ENCODE measurements around the gene CACNA2D4. TPM values are rescaled to one million over a fixed set of nuclear protein-coding genes. Genes with fewer than 3 reads are reported as not detected.

Gene CACNA2D4
- total and polyA plus RNA-seq, 12 donors, result 0.54 to 9.1 (median 3.1) TPM

GRCh38 chr12:1872001-1872400 lies 46.5 kb downstream of the CACNA2D4 start:
- no peaks in the 10 kb centered on the region for H3K4me1 ChIP-seq (replicated peaks in 1 of 2)
- DNase-seq, result peak in 1 of 7 donors; percentile 14
- no peak overlapping the region for H3K4me3 ChIP-seq
- H3K27me3 ChIP-seq, result no peaks in the 10 kb centered on the region
- no peaks in the 10 kb centered on the region for H3K36me3 ChIP-seq (replicated peaks in 1 of 2)
- 74 to 90% (median 86%) methylated on average over 6 of the region's 6 CpGs for WGBS, 4 donors
- intact Hi-C loops (cut with DNase I), result no loop called here
- H3K9me3 ChIP-seq (replicated peaks in 1 of 3), result no peaks in the 10 kb centered on the region
- TF ChIP-seq POLR2A (IDR thresholded peaks at IDR 0.05) (no peak), CTCF (IDR thresholded peaks at IDR 0.05) (no peak)
- no peak overlapping the region for H3K27ac ChIP-seq

- H3K27me3 ChIP-seq, result no peaks in the 10 kb centered on the region
- WGBS, 4 donors, result 77 to 84% (median 81%) methylated on average over 24 of the region's 24 CpGs
- H3K4me1 ChIP-seq (replicated peaks in 1 of 2), result no peaks in the 10 kb centered on the region
- no peaks in the 10 kb centered on the region for H3K36me3 ChIP-seq (replicated peaks in 1 of 2)
- DNase-seq, result peak in 1 of 7 donors; percentile 25
- no peak overlapping the region for H3K27ac ChIP-seq
- intact Hi-C loops (cut with DNase I), result no loop called here
- no peaks in the 10 kb centered on the region for H3K9me3 ChIP-seq (replicated peaks in 1 of 3)
- no peak overlapping the region for H3K4me3 ChIP-seq
- TF ChIP-seq POLR2A (IDR thresholded peaks at IDR 0.05), result no peak
- no peak for TF ChIP-seq CTCF (IDR thresholded peaks at IDR 0.05)
These were observed 47.2 kb downstream of the CACNA2D4 start for GRCh38 chr12:1870998-1871917.

- Histone ChIP-seq H3K36me3 (replicated peaks in 1 of 2) (no peaks in the 10 kb centered on the region), H3K27ac (no peak overlapping the region), H3K9me3 (replicated peaks in 1 of 3) (no peaks in the 10 kb centered on the region), H3K4me3 (no peak overlapping the region), H3K27me3 (peaks cover 8% of the 10 kb centered on the region), H3K4me1 (replicated peaks in 1 of 2) (no peaks in the 10 kb centered on the region)
- WGBS, 4 donors, result 65 to 73% (median 70%) methylated on average over 7 of the region's 7 CpGs
- intact Hi-C loops (cut with DNase I), result no loop called here
- peak in 1 of 7 donors; percentile 28 for DNase-seq
- TF ChIP-seq CTCF (IDR thresholded peaks at IDR 0.05) (no peak), POLR2A (IDR thresholded peaks at IDR 0.05) (no peak)
These were observed 48.4 kb downstream of the CACNA2D4 start for GRCh38 chr12:1870086-1870485.

GRCh38 chr12:1869145-1869544 lies 49.3 kb downstream of the CACNA2D4 start:
- Histone ChIP-seq H3K36me3 (replicated peaks in 1 of 2) (no peaks in the 10 kb centered on the region), H3K9me3 (replicated peaks in 1 of 3) (no peaks in the 10 kb centered on the region), H3K4me1 (replicated peaks in 1 of 2) (no peaks in the 10 kb centered on the region), H3K27me3 (peaks cover 16% of the 10 kb centered on the region), H3K4me3 (no peak overlapping the region), H3K27ac (no peak overlapping the region)
- TF ChIP-seq CTCF (IDR thresholded peaks at IDR 0.05), result no peak
- TF ChIP-seq POLR2A (IDR thresholded peaks at IDR 0.05), result no peak
- WGBS, 4 donors, result 83 to 96% (median 90%) methylated on average over 10 of the region's 10 CpGs
- DNase-seq, result peak in 2 of 7 donors; percentile 6 to 20
- intact Hi-C loops (cut with DNase I), result no loop called here

Measured in adrenal gland (tissue), 12 donors.